Progenitor cell of endocrine pancreas (in vitro differentiated cells): Measurements from ENCODE around the gene HCST. TPM values are rescaled to one million over a fixed set of nuclear protein-coding genes. Genes with fewer than 3 reads are reported as not detected.

Experiments used
- DNase-seq: peaks from one replicate; pipeline ENCODE4 v3.0.0; 2021; ENCODE audit warnings: low spot score; ENCODE audit not compliant: unreplicated experiment
- H3K27ac Mint-ChIP-seq: 2 replicates; pipeline ENCODE4 v1.8.0; 2021; ENCODE audit warnings: mild to moderate bottlenecking, moderate library complexity, mixed read lengths
- H3K27me3 Mint-ChIP-seq: 2 replicates; pipeline ENCODE4 v1.8.0; 2021; ENCODE audit warnings: mixed read lengths
- H3K36me3 Mint-ChIP-seq: 2 replicates; pipeline ENCODE4 v1.8.0; 2022; ENCODE audit warnings: mixed read lengths; ENCODE audit not compliant: insufficient read depth
- H3K4me1 Mint-ChIP-seq: 2 replicates; pipeline ENCODE4 v1.8.0; 2021; ENCODE audit warnings: low read depth, mixed read lengths
- H3K4me3 Mint-ChIP-seq: 2 replicates; pipeline ENCODE4 v1.8.0; 2021; ENCODE audit warnings: low read depth, mild to moderate bottlenecking, moderate library complexity, mixed read lengths
- H3K9me3 Mint-ChIP-seq: 2 replicates; pipeline ENCODE4 v1.8.0; 2021; ENCODE audit warnings: low read depth, mixed read lengths
- CTCF ChIP-seq: fragments of 200-600 bp; sonication (generic); IDR thresholded peaks from one replicate; pipeline ENCODE4 v1.5.0; 2021; ENCODE audit warnings: antibody characterized with exemption, mild to moderate bottlenecking; ENCODE audit not compliant: unreplicated experiment
- total RNA-seq: library from RNA; stranded (reverse); gene quantifications from 2 replicates; pipeline ENCODE4 v1.2.1, GENCODE V29; 2021

Gene HCST
- total RNA-seq, 1 donor from 2014 or later = not detected

GRCh38 chr19:35911173-35911572 is 8.8 kb downstream of the HCST start:
- Mint-ChIP-seq H3K9me3 (no peaks in the 10 kb centered on the region), H3K27me3 (peaks cover 8% of the 10 kb centered on the region), H3K4me3 (no peak overlapping the region), H3K4me1 (no peaks in the 10 kb centered on the region), H3K27ac (no peak overlapping the region), H3K36me3 (no peaks in the 10 kb centered on the region)
- DNase-seq = no peak
- no peak for TF ChIP-seq CTCF

GRCh38 chr19:35911790-35912189 is 9.5 kb downstream of the HCST start:
- H3K4me1 Mint-ChIP-seq = no peaks in the 10 kb centered on the region
- no peak for DNase-seq
- H3K27me3 Mint-ChIP-seq = peaks cover 8% of the 10 kb centered on the region
- H3K4me3 Mint-ChIP-seq = no peak overlapping the region
- H3K27ac Mint-ChIP-seq = no peak overlapping the region
- H3K9me3 Mint-ChIP-seq = no peaks in the 10 kb centered on the region
- TF ChIP-seq CTCF = no peak
- no peaks in the 10 kb centered on the region for H3K36me3 Mint-ChIP-seq

GRCh38 chr19:35913589-35913988 is 11.3 kb downstream of the HCST start:
- Mint-ChIP-seq H3K9me3 (no peaks in the 10 kb centered on the region), H3K36me3 (no peaks in the 10 kb centered on the region), H3K27me3 (peaks cover 6% of the 10 kb centered on the region), H3K4me3 (no peak overlapping the region), H3K4me1 (no peaks in the 10 kb centered on the region), H3K27ac (no peak overlapping the region)
- no peak for TF ChIP-seq CTCF
- no peak for DNase-seq

GRCh38 chr19:35915443-35915842 is 13.1 kb downstream of the HCST start:
- DNase-seq = no peak
- Mint-ChIP-seq H3K4me1 (no peaks in the 10 kb centered on the region), H3K4me3 (no peak overlapping the region), H3K36me3 (no peaks in the 10 kb centered on the region), H3K9me3 (no peaks in the 10 kb centered on the region), H3K27me3 (peaks cover 3% of the 10 kb centered on the region), H3K27ac (no peak overlapping the region)
- TF ChIP-seq CTCF = no peak

- no peak overlapping the region for H3K4me3 Mint-ChIP-seq
- DNase-seq = no peak
- peaks cover 3% of the 10 kb centered on the region for H3K27me3 Mint-ChIP-seq
- no peaks in the 10 kb centered on the region for H3K4me1 Mint-ChIP-seq
- no peaks in the 10 kb centered on the region for H3K9me3 Mint-ChIP-seq
- no peak overlapping the region for H3K27ac Mint-ChIP-seq
- no peak for TF ChIP-seq CTCF
- no peaks in the 10 kb centered on the region for H3K36me3 Mint-ChIP-seq
Measured at GRCh38 chr19:35919306-35919705, 17.0 kb downstream of the HCST start.
